Endothelial cell (in vitro differentiated cells): ENCODE results near the gene KREMEN1. TPM values are rescaled to one million over a fixed set of nuclear protein-coding genes. Genes with fewer than 3 reads are reported as not detected.
"Not testable (repeated sequence)": the region's sequence is repeated elsewhere in the genome, so short reads cannot be mapped to it uniquely, and the experiment has no call there.

Experiments
- DNase-seq: peaks from one replicate; pipeline ENCODE4 v3.0.0; 2021; ENCODE audit warnings: low spot score
- H3K27ac Mint-ChIP-seq: one replicate; pipeline ENCODE4 v1.8.0; 2021; ENCODE audit warnings: mixed read lengths, inconsistent platforms; ENCODE audit not compliant: unreplicated experiment
- H3K27me3 Mint-ChIP-seq: one replicate; pipeline ENCODE4 v1.8.0; 2021; ENCODE audit warnings: mild to moderate bottlenecking, moderate library complexity, mixed read lengths, inconsistent platforms; ENCODE audit not compliant: unreplicated experiment
- H3K36me3 Mint-ChIP-seq: one replicate; pipeline ENCODE4 v1.8.0; 2021; ENCODE audit warnings: mild to moderate bottlenecking, low read depth, mixed read lengths, inconsistent platforms; ENCODE audit not compliant: unreplicated experiment
- H3K4me1 Mint-ChIP-seq: one replicate; pipeline ENCODE4 v1.8.0; 2021; ENCODE audit warnings: mild to moderate bottlenecking, mixed read lengths, inconsistent platforms; ENCODE audit not compliant: unreplicated experiment
- H3K4me3 Mint-ChIP-seq: one replicate; pipeline ENCODE4 v1.8.0; 2021; ENCODE audit warnings: mild to moderate bottlenecking, mixed read lengths, inconsistent platforms; ENCODE audit not compliant: unreplicated experiment
- H3K9me3 Mint-ChIP-seq: one replicate; pipeline ENCODE4 v1.8.0; 2021; ENCODE audit warnings: mixed read lengths, inconsistent platforms; ENCODE audit not compliant: unreplicated experiment
- CTCF ChIP-seq: fragments of 200-600 bp; sonication (generic); IDR thresholded peaks from one replicate; pipeline ENCODE4 v1.5.0; 2021; ENCODE audit warnings: antibody characterized with exemption; ENCODE audit not compliant: unreplicated experiment
- total RNA-seq: library from RNA; stranded (reverse); fragmentation: NEBNext Ultra II Directional; extraction: Animal tissue kit (Norgen Biotek cat#: 25700); gene quantifications from one replicate; pipeline ENCODE4 v1.2.1, GENCODE V29; 2021; ENCODE audit not compliant: unreplicated experiment

KREMEN1 gene
- total RNA-seq, 1 donor from 2014 or later = 3.1 TPM

GRCh38 chr22:29114392-29114791, 41.6 kb downstream of the KREMEN1 start:
- Mint-ChIP-seq H3K36me3 (peaks cover 5% of the 10 kb centered on the region), H3K9me3 (no peaks in the 10 kb centered on the region), H3K4me1 (peaks cover 2% of the 10 kb centered on the region), H3K4me3 (no peak overlapping the region), H3K27me3 (peaks cover 4% of the 10 kb centered on the region), H3K27ac (no peak overlapping the region)
- DNase-seq = no peak
- no peak for TF ChIP-seq CTCF

- Mint-ChIP-seq H3K36me3 (peaks cover 10% of the 10 kb centered on the region), H3K4me1 (no peaks in the 10 kb centered on the region), H3K4me3 (no peak overlapping the region), H3K27ac (no peak overlapping the region), H3K27me3 (peaks cover 6% of the 10 kb centered on the region), H3K9me3 (peaks cover 5% of the 10 kb centered on the region)
- TF ChIP-seq CTCF = no peak
- no peak for DNase-seq
Measured at GRCh38 chr22:29115682-29116288, 43.0 kb downstream of the KREMEN1 start.

- Mint-ChIP-seq H3K4me1 (peaks cover 3% of the 10 kb centered on the region), H3K27me3 (peaks cover 6% of the 10 kb centered on the region), H3K27ac (no peak overlapping the region), H3K36me3 (peaks cover 10% of the 10 kb centered on the region), H3K9me3 (peaks cover 5% of the 10 kb centered on the region), H3K4me3 (no peak overlapping the region)
- no peak for DNase-seq
- no peak for TF ChIP-seq CTCF
Measured at GRCh38 chr22:29116397-29117123, 43.7 kb downstream of the KREMEN1 start.

GRCh38 chr22:29117799-29118477, 45.1 kb downstream of the KREMEN1 start:
- H3K36me3 Mint-ChIP-seq = peaks cover 10% of the 10 kb centered on the region
- no peak overlapping the region for H3K4me3 Mint-ChIP-seq
- H3K27ac Mint-ChIP-seq = no peak overlapping the region
- H3K27me3 Mint-ChIP-seq = peaks cover 5% of the 10 kb centered on the region
- TF ChIP-seq CTCF = no peak
- no peak for DNase-seq
- H3K4me1 Mint-ChIP-seq = peaks cover 3% of the 10 kb centered on the region
- peaks cover 5% of the 10 kb centered on the region for H3K9me3 Mint-ChIP-seq

- H3K4me1 Mint-ChIP-seq, H3K27ac Mint-ChIP-seq, H3K27me3 Mint-ChIP-seq, H3K4me3 Mint-ChIP-seq, DNase-seq, H3K9me3 Mint-ChIP-seq: not testable (repeated sequence)
- peaks cover 10% of the 10 kb centered on the region for H3K36me3 Mint-ChIP-seq
Measured at GRCh38 chr22:29120098-29120912, 47.5 kb downstream of the KREMEN1 start.
